ENCODE measurements around the gene CNTN5. TPM values are rescaled to one million over a fixed set of nuclear protein-coding genes. Genes with fewer than 3 reads are reported as not detected.

The CNTN5 gene
- total RNA-seq, 1 experiment from 2014 or later, result not detected

- Histone ChIP-seq H4K8ac (replicated peaks; ENCODE audit: insufficient read length, low read depth, low read length) (no peak overlapping the region), H3K4ac (ENCODE audit: low read depth, low read length) (no peak overlapping the region), H2BK120ac (ENCODE audit: low read depth, low read length, poor library complexity, severe bottlenecking) (no peak overlapping the region), H3K27ac (ENCODE audit: insufficient read length, low read depth, low read length) (peak overlapping the region; percentile 84), H2AK5ac (ENCODE audit: insufficient read length, low read length) (no peak overlapping the region), H2BK20ac (ENCODE audit: low read depth, low read length, poor library complexity, severe bottlenecking) (no peak overlapping the region), H3K23me2 (ENCODE audit: insufficient read length, low read depth, low read length, poor library complexity, severe bottlenecking) (no peaks in the 10 kb centered on the region), H4K91ac (ENCODE audit: insufficient read length, low read depth, low read length) (no peak overlapping the region), H3K27me3 (ENCODE audit: insufficient read depth, low read length) (peaks cover 9% of the 10 kb centered on the region; the same call in 1 of the 2 replicates), H3K4me2 (ENCODE audit: insufficient read depth, insufficient read length, low read length) (peak overlapping the region; percentile 45), H2BK12ac (ENCODE audit: insufficient read length, low read depth, low read length) (no peak overlapping the region), H2BK15ac (ENCODE audit: low read depth, low read length) (no peak overlapping the region), H2AFZ (ENCODE audit: low read length) (no peak overlapping the region), H3K23ac (ENCODE audit: insufficient read length, low read depth, low read length) (no peak overlapping the region), H4K20me1 (ENCODE audit: control insufficient read depth, insufficient read depth, insufficient read length) (no peaks in the 10 kb centered on the region), H3K9ac (ENCODE audit: extremely low read depth, insufficient read length, low read length) (no peak overlapping the region), H3K79me2 (ENCODE audit: insufficient read depth, low read length) (no peaks in the 10 kb centered on the region), H3K79me1 (ENCODE audit: insufficient read depth, low read depth, low read length, poor library complexity, severe bottlenecking) (no peaks in the 10 kb centered on the region), H3K4me1 (ENCODE audit: insufficient read depth, low read length) (peaks cover 6% of the 10 kb centered on the region; the same call in 1 of the 2 replicates), H3K18ac (ENCODE audit: insufficient read length, low read depth, low read length) (no peak overlapping the region), H3K9me3 (ENCODE audit: control insufficient read depth, low read depth, low read length) (no peaks in the 10 kb centered on the region), H3K56ac (ENCODE audit: insufficient read length, low read depth, low read length) (no peak overlapping the region), H2BK5ac (ENCODE audit: insufficient read length, low read length) (no peak overlapping the region), H4K5ac (ENCODE audit: insufficient read length, low read depth, low read length) (no peak overlapping the region), H3T11ph (ENCODE audit: low read length) (no peak overlapping the region), H3K14ac (ENCODE audit: insufficient read depth, low read length) (no peak overlapping the region)
- WGBS (ENCODE audit: extremely low coverage, insufficient read length, low lambda C conversion rate), result no CpG with 5 or more reads among the region's 4 CpGs
- no peaks in the 10 kb centered on the region for H3K9me3 Mint-ChIP-seq
- H3K4me3 Mint-ChIP-seq, result peak overlapping the region in 1 of 2 experiments; percentile 46; a peak in 2 of 5 replicates
- peaks cover 74 to 76% of the 10 kb centered on the region in 2 experiments for H3K4me1 Mint-ChIP-seq
- DNase-seq, result peak; percentile 25
- peaks cover 16% of the 10 kb centered on the region for H3K27me3 Mint-ChIP-seq (ENCODE audit: low read depth)
- H3K27ac Mint-ChIP-seq, result peak overlapping the region in 2 of 3 experiments; percentile 68 to 97; a peak in 5 of 7 replicates
- H3K36me3 Mint-ChIP-seq (ENCODE audit: insufficient read depth in 1 of 3, low read depth in 3 of 3), result no peaks in the 10 kb centered on the region
- no peak for TF ChIP-seq CTCF (conservative IDR thresholded peaks at IDR 0.05)
Observed at GRCh38 chr11:99423428-99423983, 402.8 kb downstream of the CNTN5 start.
